Fibroblast of skin of left biceps (primary cell): ENCODE results near the gene DUS1L.

Experiments used
- DNase-seq, 2 experiments: peaks; one replicate each; pipeline ENCODE4 v3.0.0-alpha.2; 2013; ENCODE audit warnings: low read depth in 2 of 2

Gene DUS1L

DNA sequence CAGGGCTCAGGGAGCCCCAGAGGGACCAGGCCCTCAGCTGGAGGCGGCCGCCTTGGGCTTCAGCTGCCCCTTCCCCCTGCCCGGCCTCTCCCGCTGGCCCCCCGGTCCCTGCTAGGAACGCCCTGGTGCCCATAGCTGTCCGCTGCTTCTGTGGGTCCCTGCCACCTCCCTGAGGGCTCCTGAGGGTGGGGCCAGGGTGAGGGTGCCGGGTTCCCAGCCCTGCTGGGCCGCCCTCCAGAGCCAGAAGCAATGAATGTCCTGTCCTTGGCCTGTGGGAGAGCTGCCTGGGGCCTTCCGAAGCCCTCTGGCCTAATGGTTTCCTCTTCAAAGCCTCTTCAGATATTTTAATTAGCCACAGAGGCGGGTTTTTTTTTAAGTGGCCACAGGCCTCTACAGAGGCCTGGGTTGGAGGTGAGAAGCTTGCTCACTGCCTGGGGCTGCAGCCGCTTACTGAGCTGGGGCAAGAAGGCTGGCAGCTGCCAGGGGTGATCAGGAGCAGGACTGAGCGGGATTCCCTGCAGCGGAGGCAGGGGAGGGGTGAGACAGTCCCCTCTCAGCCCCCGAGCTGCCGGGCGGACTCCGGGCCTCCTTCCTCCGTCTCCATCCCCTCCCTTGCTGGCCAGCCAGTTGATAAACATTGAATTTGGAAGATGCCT lies 52.8 kb downstream of the DUS1L start:
- DNase-seq: no peak

DNA sequence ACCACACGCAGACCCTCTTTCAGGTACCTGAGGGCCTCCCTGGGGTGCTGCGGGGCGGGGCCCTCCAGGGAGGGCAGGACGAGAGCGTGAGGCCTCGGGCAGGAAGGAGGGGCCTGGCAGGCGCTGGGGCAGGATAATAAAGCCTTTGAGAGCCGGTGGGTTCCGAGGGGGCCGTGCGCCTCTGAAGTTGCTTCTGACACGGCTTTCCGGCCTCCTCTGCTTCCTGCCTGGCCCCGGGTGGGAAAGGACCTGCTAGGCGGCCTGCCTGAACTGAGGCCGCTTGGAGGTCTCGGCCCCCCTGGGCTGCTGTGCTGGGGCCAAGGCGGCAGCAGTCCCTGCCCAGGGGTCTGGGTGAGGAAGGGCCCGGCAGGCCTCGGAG lies 53.4 kb downstream of the DUS1L start:
- no peak for DNase-seq

DNA sequence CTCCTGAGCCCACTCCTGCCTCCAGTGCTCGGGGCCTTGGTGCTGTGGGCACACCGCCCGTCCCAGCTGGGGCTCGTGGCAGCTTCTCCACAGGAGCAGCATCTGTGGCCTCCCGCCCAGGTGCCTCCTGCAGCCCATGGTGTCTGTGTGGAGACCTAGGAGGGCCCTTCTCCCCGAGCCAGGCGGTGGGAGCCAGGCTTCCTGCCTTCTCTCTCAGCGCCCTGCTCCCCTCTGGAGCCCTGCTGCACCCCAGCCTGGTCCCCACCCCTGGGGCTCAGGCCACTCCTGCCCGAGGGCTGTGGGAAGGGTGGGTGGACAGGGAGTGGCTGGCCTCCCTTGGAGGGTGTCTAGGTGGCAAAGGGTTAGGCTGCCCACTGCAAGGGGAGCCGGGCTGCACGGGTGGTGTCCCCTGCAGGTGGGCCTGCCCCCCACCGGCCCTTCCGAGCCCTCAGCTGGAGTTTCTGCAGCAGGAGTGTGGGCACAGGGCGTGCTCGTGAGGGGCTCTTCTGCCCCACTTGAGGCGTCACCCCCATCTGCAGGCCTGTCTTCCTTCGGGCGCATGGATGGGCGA lies 53.9 kb downstream of the DUS1L start:
- no peak for DNase-seq

DNA sequence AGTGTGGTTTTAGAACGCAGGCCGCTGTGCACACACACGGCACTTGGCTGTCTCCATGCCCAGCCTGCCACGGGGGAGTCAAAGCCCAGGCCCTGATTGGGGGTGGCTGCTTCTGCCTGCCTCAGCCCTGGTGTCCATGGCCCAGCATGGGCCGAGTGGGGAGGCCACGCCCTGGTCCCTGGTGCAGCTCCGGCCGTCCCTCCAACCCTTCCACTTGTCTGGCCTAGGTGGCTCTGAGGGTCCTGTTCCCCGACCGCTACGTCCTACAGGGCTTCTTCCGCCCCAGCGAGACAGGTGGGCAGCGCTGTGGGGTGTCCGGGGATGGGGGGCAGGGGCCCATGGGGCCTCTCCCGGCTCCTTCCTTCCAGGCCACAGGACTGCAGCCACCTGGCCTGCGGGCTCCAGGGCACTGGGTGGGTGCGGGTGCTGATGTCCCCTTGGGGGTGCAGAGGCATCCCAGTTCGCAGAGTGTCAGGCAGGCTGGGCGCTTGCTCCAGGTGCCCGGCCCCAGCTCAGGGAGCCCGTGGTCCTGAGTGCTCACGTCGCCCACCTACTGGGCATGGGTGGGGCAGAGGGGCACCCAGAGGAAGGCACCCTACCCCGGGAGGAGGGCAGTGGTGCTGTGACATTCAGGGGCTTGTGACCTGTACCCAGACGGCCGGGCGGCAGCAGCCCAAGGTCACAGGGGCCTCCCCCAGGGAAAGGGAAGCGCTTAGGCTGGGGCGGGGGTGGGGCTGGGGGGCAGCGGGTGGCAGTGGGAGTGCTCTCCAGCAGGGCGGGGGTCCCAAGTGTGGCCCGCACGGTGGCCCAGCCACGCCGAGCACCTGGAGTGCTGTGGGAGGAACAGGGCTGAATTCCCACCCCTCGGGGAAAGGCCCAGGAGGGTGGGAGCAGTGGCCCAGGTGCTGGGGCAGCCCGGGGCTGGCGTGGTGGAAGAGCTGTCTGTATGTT lies 54.8 kb downstream of the DUS1L start:
- no peak for DNase-seq

DNA sequence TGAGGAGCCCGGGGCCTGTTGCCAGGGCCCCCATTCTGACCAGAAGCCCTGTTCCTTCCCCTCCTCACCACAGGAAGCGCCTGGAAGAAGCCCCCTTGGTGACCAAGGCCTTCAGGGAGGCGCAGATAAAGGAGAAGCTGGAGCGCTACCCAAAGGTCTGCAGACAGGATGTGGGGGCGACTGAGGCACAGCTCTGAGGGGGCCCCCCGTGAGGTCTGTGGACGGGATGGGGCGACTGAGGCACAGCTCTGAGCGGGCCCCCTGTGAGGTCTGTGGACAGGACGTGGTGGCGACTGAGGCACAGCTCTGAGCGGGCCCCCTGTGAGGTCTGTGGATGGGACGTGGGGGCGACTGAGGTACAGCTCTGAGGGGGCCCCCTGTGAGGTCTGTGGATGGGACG lies 56.2 kb downstream of the DUS1L start:
- DNase-seq: no peak

DNA sequence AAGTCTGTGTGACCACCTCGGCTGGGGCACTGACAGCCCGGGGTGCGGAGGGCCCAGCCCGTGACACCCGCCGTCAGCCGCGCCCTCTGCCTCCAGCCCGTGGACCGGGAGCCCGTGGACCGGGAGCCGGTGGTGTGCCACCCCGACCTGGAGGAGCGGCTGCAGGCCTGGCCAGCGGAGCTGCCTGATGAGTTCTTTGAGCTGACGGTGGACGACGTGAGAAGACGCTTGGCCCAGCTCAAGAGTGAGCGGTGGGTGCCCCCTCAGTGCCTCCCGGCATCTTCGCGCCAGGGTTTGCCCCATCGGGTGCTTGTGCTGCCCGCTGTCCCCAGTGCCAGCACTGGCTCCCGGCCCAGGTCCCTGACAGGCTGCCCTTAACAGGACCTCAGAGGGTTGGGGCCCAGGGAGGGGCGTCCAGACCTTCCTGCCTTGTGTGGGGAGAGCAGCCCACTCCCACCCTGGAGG lies 56.6 kb downstream of the DUS1L start:
- no peak for DNase-seq

DNA sequence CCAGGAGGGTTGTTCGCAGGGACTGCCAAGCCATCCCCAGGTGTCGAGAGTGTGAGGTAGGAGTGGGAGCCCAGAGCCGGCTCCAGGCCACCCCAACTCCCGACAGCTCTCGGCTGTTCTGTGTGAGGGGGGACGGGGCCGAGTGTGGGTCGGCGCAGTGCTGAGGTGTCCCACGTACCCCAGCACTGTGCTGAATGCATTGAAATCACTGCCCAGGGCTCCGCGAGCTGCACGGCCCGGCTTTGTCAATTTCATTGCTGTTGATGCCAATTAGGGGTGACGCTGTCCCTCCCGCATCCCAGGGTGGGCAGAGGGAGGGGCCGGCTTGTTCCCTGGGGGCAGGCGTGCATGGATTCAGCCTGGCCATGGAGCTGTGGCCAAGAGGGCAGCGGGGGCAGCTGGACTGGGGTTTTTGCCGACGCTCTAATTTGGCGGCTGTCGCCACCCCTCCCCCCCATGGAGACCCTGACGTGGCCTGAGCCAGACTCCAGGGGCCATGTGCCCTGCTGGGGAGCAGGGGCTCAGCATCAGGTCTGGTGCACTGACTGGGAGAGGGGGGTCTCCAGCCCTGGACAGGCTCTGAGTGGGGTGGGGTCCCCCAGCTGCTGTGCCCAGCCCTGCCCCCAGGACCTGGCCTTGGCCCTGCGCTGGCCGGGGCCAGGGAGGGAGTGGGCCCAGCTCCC lies 57.2 kb downstream of the DUS1L start:
- no peak for DNase-seq
